Subcutaneous abdominal adipose tissue (tissue), 5 donors: ENCODE results near the gene CFAP65.

Experiments
- H3K27ac ChIP-seq: one replicate; pipeline ENCODE4 v1.7.0; 2013; ENCODE audit warnings: low read depth, mild to moderate bottlenecking, inconsistent platforms, low read length, moderate library complexity
- H3K27me3 ChIP-seq, 5 donors: one replicate each; pipeline ENCODE4 v1.7.0; 2013; ENCODE audit warnings: low read length in 5 of 5, inconsistent platforms in 1 of 5; ENCODE audit not compliant: control insufficient read depth in 5 of 5, insufficient read depth in 4 of 5
- H3K36me3 ChIP-seq, 5 donors: one replicate each; pipeline ENCODE4 v1.7.0; 2013; ENCODE audit warnings: low read length in 5 of 5; ENCODE audit not compliant: control insufficient read depth in 5 of 5, insufficient read depth in 5 of 5
- H3K4me1 ChIP-seq, 5 donors: one replicate each; pipeline ENCODE4 v1.7.0; 2013; ENCODE audit warnings: low read length in 5 of 5, mild to moderate bottlenecking in 3 of 5, moderate library complexity in 1 of 5; ENCODE audit not compliant: control insufficient read depth in 5 of 5, insufficient read depth in 5 of 5
- H3K4me3 ChIP-seq, 5 donors: one replicate each; pipeline ENCODE4 v1.7.0; 2013; ENCODE audit warnings: low read length in 5 of 5, low read depth in 1 of 5
- H3K9ac ChIP-seq, 5 donors: one replicate each; pipeline ENCODE4 v1.7.0; 2013; ENCODE audit warnings: low read length in 5 of 5, mild to moderate bottlenecking in 4 of 5, moderate library complexity in 3 of 5
- H3K9me3 ChIP-seq, 5 donors: one replicate each; pipeline ENCODE4 v1.7.0; 2013; ENCODE audit warnings: low read length in 5 of 5; ENCODE audit not compliant: control insufficient read depth in 5 of 5
- donor health status: healthy.
- donor health status: healthy.
- donor health status: healthy.
- donor health status: healthy.
- donor health status: healthy.

CFAP65 gene

GRCh38 chr2:219060821-219061791 is 19.8 kb upstream of the CFAP65 start, which contains the start of gene IHH:
IHH (minus strand) TSS chr2:219060921; CDS start chr2:219060467, 454 bp downstream.
- Histone ChIP-seq H3K27ac (no peak within 1 kb of the TSS), H3K36me3 (no peaks in the 10 kb centered on the region), H3K9ac (no peak within 1 kb of the TSS), H3K4me1 (peaks cover 0 to 36% (median 33%) of the 10 kb centered on the region in 5 donors), H3K4me3 (peak within 1 kb of the TSS in 3 of 5 donors; percentile 21 to 55 (median 50)), H3K27me3 (peaks cover 42 to 63% (median 58%) of the 10 kb centered on the region in 5 donors), H3K9me3 (no peaks in the 10 kb centered on the region)

DNA sequence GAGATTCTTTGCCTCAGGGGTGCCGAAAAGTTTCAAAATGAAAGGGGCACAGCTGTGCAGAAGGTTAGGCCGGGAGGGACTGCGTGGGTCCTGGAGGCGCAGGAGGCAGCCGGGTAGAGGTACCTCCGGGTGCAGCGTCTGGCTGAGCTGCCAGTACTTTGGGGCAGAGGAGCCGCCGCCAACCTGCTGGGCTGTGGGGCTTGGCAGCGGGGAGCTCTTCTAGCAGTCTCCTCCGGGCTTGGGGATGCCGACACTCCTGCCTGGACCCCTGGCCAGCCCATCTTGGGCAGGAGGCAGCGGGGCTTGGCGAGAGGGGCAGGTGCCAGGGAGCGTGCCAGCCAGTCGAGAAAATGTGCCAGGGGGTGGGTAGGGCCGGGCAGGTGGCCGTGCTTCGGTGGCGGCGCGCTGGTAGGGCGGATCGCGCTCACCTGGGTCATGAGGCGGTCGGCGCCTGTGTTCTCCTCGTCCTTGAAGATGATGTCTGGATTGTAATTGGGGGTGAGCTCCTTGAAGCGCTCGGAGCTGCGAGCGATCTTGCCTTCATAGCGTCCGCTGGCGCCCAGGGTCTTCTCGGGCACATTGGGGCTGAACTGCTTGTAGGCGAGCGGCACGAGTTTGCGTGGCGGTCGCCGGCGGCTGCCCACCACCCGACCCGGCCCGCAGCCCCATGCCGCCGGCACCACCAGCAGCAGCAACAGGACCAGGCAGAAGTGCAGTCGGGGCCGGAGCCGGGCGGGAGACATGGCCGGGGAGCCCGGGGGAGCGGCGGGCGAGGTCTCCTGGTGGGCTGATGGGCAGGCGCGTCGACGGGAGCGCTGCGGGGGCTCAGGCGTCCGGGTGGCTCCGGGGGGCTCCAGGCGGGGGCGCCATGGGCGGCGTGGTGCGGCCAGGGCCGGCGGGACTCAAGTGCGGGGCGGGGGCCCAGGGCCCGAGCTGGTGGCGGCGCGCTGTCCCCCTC is 18.7 kb upstream of the CFAP65 start:
- Histone ChIP-seq H3K4me1 (peaks cover 0 to 36% (median 33%) of the 10 kb centered on the region in 5 donors), H3K4me3 (peak overlapping the region in 3 of 5 donors; percentile 11 to 21 (median 16)), H3K9ac (no peak overlapping the region), H3K27me3 (peaks cover 47 to 74% (median 68%) of the 10 kb centered on the region in 5 donors), H3K27ac (no peak overlapping the region), H3K36me3 (no peaks in the 10 kb centered on the region), H3K9me3 (no peaks in the 10 kb centered on the region)

DNA sequence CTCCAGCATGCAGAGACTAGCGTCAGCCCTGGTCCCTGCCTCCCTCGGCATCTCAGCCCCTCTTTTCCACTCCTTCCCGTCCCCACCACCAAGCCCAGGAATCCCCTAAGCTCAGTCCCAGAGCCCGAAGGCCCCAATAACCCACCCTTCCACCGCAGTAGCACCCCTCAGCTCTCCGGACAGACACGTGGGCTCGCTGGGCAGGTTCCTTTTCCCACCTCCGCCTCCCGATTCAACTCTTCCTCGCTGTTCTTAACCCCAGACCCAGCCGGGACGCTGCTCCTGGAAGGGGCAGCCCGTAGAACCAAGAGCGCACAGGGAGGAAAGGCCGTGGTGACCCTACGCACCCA is 18.0 kb upstream of the CFAP65 start:
- Histone ChIP-seq H3K4me1 (peaks cover 0 to 36% (median 33%) of the 10 kb centered on the region in 5 donors), H3K9ac (no peak overlapping the region), H3K4me3 (peak overlapping the region in 2 of 5 donors; percentile 21 to 22), H3K36me3 (no peaks in the 10 kb centered on the region), H3K9me3 (no peaks in the 10 kb centered on the region), H3K27me3 (peaks cover 47 to 80% (median 74%) of the 10 kb centered on the region in 5 donors), H3K27ac (no peak overlapping the region)

GRCh38 chr2:219058541-219059374 is 17.4 kb upstream of the CFAP65 start:
- Histone ChIP-seq H3K27ac (no peak overlapping the region), H3K4me3 (peak overlapping the region in 1 of 5 donors; percentile 22), H3K9ac (no peak overlapping the region)

DNA sequence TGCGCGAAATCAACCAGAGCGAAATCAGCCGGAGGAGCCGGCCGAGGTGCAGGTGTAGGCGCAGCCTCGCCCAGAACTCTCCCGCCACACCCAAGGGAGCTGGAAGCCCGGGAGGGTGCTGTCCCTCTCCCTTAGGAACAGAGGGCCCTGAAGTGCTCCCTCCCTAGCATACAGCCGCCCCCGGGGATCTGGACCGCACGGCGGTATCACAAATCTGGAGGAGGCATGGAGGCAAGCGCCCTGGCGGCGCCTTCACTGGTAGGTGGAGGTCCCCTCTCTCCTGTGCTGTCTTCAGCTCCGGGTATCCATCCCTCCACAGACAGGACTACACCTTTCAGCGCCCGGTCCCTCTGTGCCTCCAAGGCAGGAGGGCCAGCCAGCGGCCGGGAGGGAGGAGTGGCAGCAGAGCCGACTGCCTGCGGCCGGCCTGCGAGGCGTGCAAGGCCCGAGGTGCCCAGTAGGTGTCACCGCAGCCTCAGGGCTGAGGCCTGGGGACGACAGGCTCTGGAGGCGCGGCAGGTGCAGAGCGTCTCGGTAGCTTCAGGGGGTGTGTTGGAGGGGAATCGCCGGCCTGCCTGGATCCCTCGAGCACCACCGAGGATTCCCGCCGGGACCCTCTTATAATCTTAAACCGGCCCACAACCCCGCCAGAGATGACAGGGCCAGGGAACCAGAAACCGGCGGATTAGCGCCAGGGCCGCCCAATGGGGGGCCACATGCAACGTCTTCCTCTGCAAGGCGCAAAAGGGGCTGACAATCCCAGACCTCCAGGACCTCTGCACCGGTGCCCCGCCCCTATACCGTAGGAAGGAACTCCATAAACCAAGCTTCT is 16.6 kb upstream of the CFAP65 start:
- peaks cover 0 to 36% (median 33%) of the 10 kb centered on the region in 5 donors for H3K4me1 ChIP-seq
- H3K36me3 ChIP-seq, result no peaks in the 10 kb centered on the region
- H3K27ac ChIP-seq, result no peak overlapping the region
- H3K9me3 ChIP-seq, result no peaks in the 10 kb centered on the region
- peak overlapping the region in 1 of 5 donors; percentile 32 for H3K4me3 ChIP-seq
- H3K9ac ChIP-seq, result no peak overlapping the region
- peaks cover 47 to 82% (median 70%) of the 10 kb centered on the region in 5 donors for H3K27me3 ChIP-seq

More at GRCh38 chr2:219058541-219059374, 17.4 kb upstream of the CFAP65 start:
- Histone ChIP-seq H3K36me3 (no peaks in the 10 kb centered on the region), H3K27me3 (peaks cover 47 to 86% (median 74%) of the 10 kb centered on the region in 5 donors), H3K4me1 (peaks cover 0 to 36% (median 33%) of the 10 kb centered on the region in 5 donors), H3K9me3 (no peaks in the 10 kb centered on the region)

DNA sequence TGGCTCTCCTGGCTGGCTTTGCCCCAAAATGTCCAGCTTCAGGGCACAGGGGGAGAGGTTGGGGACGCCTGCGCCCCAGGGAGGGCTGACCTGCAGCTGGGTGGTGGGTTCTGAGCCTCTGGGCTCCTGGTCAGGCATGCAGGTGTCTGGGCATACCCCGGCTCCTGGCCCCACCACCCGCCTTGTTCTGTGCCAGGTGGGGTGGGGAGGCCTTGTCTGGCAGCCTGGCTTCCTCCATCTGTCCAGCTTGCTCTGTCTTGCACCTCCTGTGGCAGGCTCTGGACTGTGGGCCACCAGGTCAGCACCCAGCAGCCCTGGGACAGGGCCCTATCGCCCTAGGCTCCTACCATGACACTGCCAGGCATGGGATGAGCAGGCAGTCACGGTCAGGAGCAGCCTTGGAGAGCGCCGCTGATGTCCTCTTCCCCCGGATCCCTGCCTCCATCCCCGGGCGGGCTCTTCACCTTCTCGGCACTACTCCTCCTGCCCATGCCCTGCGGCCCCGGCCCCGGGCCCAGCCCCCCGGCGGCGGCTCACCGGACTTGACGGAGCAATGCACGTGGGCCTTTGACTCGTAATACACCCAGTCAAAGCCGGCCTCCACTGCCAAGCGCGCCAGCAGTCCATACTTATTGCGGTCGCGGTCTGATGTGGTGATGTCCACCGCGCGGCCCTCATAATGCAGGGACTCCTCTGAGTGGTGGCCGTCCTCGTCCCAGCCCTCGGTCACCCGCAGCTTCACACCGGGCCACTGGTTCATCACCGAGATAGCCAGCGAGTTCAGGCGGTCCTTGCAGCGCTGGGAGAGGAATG is 15.8 kb upstream of the CFAP65 start:
- Histone ChIP-seq H3K27me3 (peaks cover 47 to 76% (median 65%) of the 10 kb centered on the region in 5 donors), H3K36me3 (no peaks in the 10 kb centered on the region), H3K9ac (no peak overlapping the region), H3K9me3 (no peaks in the 10 kb centered on the region), H3K4me1 (peaks cover 0 to 36% (median 33%) of the 10 kb centered on the region in 5 donors), H3K4me3 (no peak overlapping the region), H3K27ac (no peak overlapping the region)

- Histone ChIP-seq H3K36me3 (no peaks in the 10 kb centered on the region), H3K4me3 (no peak overlapping the region), H3K27ac (no peak overlapping the region), H3K4me1 (peaks cover 0 to 36% (median 32%) of the 10 kb centered on the region in 5 donors), H3K9ac (no peak overlapping the region), H3K9me3 (no peaks in the 10 kb centered on the region), H3K27me3 (peaks cover 42 to 71% (median 61%) of the 10 kb centered on the region in 5 donors)
These were observed 15.0 kb upstream of the CFAP65 start for GRCh38 chr2:219056176-219056895.
